GM21786 (cell line): ENCODE measurements around the gene ISG15.

Source experiments
- ATAC-seq: cut with Tn5 transposase; IDR thresholded peaks from one replicate; pipeline ENCODE4 v1.9.1; 2021; ENCODE audit not compliant: unreplicated experiment

ISG15 gene

DNA sequence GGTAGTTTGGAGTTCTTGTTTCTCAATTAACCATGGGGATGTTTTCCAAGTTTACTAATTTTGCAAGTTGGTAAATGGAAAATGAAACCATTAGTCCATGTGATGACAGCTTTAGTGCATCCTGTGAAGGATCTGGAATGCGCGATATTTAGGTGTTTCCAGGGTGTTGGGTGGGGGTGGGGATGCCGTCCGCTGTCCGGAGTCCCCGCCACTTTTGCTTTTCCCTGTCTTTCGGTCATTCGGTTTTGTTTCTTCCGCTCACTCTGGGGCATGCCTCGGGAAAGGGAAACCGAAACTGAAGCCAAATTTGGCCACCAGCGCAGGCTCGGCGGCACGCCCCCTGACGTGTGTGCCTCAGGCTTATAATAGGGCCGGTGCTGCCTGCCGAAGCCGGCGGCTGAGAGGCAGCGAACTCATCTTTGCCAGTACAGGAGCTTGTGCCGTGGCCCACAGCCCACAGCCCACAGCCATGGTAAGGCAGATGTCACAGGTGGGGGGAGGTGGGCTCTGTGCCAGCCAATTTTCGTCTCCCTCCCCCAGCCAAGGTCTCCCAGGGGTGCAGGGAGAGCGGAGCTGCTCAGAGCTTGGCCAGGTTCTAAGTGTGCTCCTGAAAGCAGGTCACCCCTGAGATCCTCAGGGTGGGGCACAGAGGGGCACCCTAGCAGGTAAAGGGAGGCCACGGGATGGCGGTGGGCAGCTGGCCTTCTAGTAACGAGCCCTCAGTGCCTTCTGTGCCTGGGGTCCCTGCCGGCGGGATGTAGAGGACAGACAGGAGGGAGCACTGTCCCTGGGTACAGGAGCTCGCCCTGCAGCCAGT, at the start of gene ISG15:
Gene ISG15 (plus strand): TSS at position 393 of the 817 bp plus-strand sequence. CDS start 77 bp downstream, at position 470.
- peak; percentile 89 for ATAC-seq

DNA sequence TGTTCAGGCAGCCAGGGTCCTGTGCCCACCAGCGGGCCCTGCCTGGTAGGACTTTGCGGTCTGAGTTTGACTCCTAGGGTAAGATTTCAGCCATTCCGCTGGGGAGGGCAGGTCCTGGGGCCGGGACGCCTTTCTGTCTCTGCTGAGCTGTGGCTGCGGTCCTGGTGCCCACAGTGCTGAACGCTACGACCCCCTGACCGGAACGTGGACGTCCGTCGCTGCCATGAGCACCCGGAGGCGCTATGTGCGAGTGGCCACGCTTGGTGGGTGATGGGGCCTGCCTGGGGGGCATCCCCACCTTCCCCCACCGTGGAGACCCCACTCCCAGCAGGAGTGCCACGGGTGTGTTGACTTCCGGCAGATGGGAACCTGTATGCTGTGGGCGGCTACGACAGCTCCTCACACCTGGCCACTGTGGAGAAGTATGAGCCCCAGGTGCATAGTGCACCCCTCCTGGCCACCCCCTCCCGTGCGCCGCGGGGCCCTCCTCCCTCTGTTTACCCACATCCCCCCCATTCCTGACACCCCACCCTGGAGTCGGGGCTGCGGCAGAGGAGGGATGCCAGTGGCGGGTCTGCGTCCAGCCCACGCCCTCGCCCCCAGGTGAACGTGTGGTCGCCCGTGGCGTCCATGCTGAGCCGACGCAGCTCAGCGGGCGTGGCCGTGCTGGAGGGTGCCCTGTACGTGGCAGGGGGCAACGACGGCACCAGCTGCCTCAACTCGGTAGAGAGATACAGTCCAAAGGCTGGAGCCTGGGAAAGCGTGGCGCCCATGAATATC, 49.4 kb upstream of the ISG15 start:
- no peak for ATAC-seq

DNA sequence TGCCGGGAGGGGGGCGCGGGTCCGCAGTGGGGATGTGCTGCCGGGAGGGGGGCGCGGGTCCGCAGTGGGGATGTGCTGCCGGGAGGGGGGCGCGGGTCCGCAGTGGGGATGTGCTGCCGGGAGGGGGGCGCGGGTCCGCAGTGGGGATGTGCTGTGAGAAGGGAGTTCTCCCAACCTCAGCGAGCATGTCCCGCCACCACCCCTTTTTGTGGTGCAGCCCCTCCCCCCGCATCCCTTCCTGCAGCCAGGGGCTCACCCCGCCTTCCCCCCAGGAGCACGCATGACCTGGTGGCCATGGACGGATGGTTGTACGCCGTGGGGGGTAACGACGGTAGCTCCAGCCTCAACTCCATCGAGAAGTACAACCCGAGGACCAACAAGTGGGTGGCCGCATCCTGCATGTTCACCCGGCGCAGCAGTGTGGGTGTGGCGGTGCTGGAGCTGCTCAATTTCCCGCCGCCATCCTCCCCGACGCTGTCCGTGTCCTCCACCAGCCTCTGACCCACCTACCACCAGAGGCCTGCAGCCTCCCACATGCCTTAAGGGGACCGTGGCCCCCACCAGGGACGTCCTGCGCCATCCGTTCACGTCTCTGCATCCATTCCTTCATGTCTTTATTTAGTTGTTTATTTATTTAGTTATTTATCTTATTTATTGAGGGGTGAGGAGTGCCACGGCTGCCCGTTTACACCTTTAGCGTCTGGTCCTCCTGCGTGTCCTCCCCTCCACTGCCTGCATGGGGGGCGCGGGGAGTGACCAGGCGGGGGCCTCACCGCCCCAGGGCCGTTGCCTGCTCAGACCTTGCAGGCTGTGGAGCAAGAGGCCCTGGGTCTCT, 48.4 kb upstream of the ISG15 start:
- ATAC-seq = no peak

DNA sequence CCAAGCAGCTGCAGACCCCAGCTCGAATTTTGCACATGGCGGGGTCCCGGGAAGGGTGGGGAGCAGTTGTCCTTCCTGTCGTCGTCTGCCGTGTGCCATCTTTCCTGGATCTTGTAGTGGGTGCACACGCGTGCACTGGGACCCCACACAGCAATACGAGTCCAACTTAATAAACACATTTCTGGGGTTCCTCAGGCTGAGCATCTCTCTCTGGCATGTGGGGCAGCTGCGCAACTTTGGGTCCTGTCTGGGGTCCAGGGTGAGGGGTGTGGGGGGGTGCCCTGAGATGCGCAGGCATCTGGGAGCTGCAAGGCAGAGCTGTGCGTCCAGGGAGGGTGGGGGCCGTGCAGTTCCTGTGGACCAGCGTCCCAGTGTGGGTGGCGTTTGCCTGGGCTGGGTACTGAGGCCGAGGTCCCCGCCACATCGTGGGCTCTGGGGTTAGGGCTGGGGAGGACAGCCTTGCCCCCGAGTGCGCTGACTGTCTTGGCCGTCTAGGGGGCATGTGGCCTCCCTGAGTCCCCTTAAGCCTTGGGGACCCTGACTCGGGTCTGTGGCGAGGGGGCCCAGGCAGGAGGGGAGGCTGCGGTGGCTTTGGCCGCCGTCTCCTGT, 47.7 kb upstream of the ISG15 start:
- ATAC-seq = no peak

DNA sequence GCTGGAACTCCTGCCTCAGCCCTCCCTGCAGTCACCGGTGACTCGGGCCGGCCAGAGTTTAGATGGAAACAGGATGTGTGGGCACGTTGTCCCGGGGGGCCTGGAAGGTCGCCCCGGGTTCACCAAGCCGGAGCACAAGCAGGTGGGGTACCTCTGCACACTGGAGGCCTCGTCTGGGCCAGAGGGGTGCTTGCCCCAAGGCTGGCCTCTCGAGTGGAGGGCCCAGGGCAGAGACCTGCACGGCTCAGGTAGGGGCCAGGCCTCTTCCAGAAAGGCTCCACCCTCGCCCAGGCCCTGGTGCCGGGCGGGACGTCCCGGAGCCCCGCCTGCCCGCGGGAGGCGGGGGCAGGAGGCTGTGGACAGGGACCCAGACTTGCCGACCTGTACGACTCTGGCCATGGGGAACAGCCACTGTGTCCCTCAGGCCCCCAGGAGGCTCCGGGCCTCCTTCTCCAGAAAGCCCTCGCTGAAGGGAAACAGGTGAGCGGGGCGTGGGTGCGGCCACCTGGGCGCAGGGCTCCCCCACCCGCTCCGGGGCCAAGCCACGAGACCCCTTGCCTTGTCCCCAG, 47.1 kb upstream of the ISG15 start, which contains the start of gene PLEKHN1:
Gene PLEKHN1 (plus strand): TSS at position 348 of the 569 bp plus-strand sequence. CDS start 50 bp downstream, at position 398.
- ATAC-seq = peak; percentile 29

DNA sequence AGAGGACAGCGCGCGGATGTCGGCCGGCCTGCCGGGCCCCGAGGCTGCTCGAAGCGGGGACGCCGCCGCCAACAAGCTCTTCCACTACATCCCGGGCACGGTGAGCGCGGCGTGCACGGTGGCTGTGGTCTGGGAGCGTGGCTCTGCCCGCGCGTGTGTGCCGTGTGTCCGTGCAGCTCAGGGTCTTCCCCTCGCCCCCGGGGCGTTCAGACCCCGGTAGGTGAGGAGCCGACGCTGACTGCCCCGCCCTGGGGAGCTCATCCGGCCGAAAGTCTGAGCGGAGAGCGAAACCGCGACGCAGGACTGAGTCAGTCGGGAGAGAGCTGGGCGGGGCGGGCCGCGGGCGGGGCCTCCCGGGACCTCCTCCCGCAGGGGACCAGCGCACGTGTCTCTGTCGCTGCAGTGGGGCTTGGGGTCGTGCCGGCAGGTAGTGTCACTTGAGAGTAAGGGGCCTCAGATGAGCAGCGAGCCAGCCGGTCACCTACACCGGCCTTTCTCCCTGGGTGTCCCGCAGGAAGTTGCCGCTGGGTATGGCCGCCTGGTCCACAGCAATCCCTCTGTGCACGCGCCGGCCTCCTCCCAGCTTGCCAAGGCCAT, 46.5 kb upstream of the ISG15 start:
- ATAC-seq = peak; percentile 63

DNA sequence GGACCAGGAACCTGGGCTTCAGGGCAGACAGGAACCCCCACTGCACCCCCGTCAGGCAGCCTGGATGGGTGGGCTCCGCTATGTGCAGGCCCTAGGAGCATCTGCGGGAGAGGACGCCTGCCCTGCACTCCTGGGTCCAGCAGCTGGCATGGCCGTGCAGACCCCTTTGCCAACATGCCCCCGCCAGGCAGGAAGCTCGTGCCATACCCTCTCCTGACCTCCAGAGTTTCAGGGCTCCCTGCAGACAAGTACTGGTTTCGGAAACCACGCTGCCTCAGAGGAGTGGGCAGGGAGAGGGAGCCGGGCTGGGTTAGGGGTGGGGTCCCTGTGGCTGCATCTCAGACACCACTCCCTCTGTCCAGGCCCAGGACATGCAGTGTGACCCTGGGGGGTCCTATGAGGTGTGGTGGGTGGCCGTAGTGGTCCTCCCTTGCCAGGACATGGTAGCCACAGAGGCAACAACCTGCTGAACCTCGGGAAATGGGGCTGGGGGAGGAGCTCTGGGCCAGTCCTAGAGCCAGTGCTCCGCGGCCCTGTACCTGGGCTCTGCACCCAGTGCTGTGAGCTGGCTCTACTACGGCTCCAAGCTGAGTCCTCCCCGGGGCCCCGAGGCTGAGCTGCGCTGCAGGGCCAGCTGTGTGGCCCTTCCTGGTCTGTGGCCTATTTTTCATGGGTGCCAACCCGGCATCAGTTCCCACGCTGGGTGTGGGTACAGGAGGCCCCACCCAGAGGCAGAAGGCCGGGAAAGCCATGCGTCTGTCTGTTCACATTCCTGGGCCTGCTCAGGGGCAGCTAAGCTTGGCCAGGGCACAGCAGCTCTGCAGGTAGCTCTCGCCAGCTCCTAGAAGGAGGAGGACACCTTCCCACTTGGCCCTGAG, 45.6 kb upstream of the ISG15 start:
- ATAC-seq = no peak

DNA sequence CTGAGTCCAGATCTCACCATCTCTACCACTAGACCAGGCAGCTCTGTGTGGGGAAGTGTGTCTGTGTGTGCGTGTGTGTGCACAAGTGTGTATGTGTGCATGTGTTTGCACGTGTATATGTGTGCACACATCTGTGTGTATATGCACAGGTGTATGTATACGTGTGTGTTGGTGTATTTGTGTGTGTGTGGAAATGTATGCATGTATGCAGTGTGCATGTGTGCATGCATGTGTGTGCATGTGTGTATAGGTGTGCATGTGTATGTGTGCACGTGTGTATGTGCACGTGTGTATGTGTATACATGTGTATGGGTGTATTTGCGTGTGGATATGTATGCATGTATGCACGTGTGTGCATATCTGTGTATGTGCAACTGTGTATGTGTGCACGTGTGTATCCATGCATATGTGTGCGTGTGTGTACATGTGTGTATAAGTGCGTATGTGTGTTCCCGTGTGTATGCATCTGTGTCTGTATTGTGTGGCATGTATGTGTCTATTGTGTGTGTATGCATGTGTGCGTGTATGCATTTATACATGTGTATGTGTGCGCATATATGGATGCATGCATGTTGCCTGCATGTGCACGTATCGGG, 43.9 kb upstream of the ISG15 start:
- no peak for ATAC-seq

DNA sequence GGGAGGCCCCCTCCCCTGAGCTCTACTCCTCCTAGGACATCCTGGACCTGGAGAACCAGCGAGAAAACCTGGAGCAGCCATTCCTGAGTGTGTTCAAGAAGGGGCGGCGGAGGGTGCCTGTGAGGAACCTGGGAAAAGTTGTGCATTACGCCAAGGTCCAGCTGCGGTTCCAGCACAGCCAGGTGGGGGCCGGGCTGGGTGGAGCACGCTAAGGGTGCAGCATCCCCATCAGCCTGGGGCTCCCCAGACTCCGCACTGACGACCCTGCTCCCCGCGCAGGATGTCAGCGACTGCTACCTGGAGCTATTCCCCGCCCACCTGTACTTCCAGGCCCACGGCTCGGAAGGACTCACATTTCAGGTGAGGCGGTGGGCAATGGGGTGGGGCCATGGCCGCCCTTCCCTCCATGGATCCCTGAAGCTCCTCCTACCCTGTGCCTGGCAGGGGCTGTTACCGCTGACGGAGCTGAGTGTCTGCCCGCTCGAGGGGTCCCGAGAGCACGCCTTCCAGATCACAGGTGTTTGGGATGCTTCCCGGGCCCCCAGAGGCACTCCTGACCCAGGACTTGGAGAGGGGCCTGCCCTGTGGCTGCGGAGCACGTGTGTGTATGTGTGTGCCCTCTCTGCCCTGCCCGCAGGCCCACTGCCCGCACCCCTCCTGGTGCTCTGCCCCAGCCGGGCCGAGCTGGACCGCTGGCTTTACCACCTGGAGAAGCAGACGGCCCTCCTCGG, 42.9 kb upstream of the ISG15 start:
- ATAC-seq = no peak

DNA sequence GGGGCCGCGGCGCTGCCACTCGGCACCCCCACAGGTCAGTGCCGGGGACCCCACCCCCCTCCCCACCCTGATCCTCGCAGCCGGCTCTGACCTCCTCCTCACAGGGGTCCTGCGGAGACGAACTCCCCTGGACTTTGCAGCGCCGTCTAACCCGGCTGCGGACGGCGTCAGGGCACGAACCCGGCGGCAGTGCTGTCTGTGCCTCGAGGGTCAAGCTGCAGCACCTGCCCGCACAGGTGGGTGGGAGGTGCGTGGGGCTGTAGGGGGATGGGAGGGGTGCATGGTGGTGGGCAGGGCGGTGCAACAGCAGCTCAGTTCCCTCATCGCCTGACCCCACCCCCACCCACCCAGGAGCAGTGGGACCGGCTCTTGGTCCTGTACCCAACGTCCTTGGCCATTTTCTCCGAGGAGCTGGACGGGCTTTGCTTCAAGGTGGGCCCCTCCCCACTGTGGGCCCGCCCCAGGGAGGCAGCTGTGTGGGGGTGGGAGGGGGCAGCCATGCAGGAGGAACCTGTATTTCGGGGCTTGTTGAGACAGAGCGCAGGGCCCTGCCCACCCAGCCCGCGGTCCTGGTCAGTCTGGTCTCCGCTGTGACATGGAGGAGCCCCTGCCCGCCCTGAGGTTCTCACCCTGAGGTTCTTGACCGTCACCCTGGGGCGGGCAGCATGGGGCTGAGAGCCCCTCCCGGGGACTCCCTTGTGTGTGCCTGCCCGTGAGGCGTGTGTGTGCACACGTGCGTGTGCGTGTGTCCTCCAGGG, 42.1 kb upstream of the ISG15 start:
- ATAC-seq = no peak

DNA sequence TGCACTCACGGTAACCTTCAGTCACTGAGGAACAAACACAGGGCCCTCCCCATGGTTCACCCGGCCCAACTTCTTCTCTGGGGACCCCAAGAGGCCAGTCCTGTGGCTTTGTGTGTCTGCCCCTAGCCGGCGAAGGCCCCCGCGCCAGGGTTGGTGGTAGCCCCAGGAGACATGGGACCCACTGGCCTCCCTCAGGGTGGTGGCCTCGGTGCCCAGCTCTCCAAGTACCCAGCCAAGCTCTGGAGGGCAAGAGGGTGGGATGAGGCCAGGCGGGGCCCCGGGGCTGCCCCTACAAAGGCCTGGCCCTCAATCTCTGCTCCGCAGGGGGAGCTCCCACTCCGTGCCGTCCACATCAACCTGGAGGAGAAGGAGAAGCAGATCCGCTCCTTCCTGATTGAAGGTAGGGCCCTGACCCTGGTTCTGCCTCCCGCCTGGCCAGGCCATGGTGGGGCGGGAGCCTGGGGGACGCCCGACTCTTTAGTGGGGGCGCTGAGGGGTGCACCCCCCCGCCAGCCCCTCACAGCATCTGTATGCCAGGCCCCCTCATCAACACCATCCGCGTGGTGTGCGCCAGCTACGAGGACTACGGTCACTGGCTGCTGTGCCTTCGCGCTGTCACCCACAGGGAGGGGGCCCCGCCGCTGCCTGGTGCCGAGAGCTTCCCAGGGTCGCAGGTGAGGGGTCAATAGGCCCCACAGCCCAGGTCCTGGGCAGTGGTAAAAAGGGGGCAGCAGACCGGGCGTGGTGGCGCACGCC, 41.4 kb upstream of the ISG15 start:
- no peak for ATAC-seq

DNA sequence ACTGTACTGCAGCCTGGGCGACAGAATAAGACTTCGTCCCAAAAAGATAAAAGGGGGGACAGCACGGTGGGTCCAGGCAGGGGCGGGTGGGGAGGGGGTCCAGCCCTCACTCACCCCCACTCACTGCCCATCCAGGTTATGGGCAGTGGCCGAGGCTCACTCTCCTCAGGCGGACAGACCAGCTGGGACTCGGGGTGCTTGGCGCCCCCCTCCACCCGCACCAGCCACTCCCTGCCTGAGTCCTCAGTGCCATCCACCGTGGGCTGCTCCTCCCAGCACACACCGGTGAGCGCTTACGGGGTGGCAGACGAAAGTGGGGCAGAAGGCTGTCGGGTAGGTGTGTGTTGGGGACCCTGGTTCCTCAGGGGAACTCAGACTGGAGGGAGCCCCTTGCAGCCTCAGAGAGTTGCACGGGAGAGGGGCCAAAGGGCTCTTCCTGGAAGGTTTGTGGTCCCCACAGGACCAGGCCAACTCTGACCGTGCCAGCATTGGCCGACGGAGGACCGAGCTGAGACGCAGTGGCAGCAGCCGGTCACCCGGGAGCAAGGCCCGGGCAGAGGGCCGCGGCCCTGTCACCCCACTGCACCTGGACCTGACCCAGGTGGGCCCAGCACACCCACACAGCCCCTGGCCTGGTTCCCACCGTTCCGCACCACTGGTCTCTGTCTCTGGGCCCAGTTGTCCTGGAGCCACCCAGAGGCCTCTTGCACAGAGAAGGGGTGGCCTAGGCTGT, 40.4 kb upstream of the ISG15 start:
- ATAC-seq = no peak

DNA sequence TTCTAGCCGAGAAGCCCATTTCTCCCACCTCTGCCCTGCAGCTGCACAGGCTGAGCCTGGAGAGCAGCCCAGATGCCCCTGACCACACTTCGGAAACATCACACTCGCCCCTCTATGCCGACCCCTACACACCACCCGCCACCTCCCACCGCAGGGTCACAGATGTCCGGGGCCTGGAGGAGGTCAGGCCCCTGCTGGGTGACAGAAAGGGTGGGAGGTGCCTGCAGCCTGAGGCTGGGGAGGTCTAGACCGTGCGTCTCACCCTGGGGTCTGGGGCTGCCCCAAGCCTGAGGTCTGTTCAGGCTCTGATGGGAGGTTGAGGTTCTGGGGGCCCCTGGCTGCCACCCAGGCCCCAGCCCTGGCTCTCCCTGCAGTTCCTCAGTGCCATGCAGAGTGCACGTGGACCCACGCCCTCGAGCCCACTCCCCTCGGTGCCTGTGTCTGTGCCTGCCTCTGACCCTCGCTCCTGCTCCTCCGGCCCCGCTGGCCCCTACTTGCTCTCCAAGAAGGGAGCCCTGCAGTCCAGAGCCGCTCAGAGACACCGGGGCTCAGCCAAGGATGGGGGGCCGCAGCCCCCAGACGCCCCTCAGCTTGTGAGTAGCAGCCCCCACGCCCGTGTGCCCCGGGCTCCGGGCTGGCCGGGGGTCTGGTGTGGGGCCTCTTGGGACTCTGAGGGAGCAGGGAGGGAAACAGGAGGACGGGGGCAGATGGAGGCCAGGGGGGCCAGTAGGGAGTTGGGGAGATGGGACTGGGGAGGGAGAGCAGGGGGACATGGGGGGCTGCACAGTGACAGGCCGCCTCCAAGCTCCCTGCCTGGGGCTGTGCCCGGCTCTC, 39.6 kb upstream of the ISG15 start:
- no peak for ATAC-seq

DNA sequence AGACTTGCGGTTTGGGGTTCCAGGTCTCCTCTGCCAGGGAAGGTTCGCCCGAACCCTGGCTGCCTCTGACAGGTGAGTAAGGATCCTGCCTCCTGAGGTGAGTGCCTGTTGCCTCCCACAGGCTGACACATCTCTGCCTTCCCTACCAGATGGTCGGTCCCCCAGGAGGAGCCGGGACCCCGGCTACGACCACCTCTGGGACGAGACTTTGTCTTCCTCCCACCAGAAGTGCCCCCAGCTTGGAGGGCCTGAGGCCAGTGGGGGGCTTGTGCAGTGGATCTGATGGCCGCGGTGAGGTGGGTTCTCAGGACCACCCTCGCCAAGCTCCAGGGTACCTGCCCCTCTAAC, 39.0 kb upstream of the ISG15 start:
- no peak for ATAC-seq

DNA sequence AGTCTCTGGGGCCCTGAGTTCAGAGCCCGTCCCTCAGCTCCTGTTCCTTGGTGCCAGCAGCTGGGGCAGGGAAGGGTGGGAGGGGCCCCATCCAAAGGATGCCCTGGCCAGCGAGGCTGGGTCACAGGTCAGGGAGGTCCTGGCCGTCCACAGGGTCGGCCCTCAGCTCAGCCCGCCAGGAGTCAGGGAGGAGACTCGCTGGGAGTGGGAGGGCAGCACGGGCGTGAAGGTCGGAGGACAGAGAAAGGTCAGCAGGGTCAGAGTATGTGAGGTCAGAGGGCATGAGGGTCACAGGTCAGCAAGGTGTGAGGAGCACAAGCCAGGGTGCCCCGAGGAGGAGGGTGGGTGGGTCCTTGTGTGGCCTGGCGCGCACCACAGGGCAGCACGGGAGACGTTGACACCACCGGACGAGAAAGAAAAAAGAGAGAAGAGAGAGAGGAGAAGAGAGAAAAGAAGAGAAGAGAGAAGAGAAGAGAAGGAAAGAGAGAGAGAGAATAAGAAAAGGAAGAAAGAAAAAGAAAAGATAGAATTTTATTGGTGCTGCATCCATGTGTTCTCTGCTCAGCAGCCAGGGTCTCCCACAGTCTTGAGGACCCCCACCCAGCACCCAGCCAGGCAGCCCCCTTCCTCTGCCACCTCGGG, 38.5 kb upstream of the ISG15 start:
- no peak for ATAC-seq
